CD4-positive, alpha-beta T cell treated with Interleukin-10 for 1 hour (primary cell): ENCODE data around the gene HBE1.

Source experiments
- DNase-seq: peaks from one replicate; pipeline ENCODE4 v3.0.0-alpha.2; 2020

Gene HBE1

DNA sequence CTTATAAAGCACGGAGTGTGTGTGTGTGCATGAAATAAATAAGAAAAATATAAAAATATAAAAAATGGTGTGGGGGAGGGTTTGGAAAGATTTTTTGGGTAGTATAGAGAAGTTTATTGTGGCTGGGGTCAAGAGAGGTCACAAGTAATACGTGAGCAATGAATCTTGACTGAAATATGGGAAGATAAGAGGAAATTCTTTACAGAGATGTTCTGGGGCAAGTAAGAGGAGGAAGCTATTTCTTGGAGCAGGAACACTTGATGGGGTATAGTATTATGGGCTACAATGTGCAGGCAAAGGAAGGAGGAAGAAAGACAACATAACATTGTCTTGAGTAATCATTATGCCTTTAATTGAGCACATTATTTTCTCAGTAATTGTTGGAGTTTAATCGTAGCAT is 37.6 kb downstream of the HBE1 start:
- DNase-seq, result no peak

DNA sequence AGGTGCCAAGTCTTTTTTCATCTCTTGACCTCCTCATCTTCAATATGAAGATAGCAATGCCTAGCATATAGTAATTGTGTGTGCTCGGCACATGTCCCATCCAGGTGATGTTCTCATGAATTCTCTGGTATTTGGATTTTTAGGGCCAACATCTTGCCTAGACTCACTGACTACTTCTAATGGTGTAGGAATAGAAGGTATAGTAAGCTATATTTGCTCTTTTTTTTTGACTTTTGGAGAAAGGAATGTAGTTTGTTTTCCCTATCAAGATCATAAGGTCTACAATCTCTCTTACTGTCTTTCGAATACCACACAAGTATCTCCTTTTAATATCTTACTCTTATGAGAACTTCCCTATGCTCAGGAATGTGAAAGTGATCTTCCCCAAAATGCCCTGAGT is 38.6 kb downstream of the HBE1 start:
- DNase-seq, result no peak

DNA sequence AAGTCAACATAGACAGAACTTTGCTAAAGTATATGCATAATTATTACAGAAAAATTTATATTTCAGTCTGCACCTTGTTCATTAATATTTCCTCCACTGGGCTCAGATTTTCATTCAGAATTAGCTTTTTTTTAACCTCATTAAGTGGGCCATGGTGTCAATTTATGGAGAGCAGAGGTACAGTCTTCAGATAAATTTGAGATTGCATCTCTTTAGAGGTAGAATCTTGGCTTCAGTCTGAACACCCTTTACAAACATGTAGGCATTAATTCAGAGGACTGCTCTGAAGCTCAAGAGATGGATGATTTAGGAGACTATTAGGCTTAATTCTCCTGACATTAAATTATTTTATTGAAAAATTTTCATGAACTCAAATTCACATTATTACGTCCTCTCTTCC is 39.5 kb downstream of the HBE1 start:
- DNase-seq, result no peak

DNA sequence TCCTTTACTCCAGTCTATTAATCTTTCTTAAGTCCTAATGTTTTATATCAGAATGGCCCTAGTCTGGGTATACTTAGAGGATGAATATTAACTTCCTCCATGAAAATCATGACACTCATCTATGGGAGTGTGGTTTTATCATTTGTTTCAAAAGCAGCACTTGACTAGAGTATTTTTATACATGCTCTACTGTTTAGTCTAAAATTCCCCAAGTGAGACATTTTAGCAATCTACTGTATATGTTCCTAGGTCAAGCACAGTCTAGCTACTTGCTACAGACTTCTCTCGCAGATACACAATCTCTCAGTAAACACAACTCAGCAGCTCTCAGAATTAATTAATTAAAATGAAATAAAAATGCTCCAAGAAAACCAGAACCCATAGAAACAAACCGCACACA is 39.9 kb downstream of the HBE1 start:
- DNase-seq, result no peak

DNA sequence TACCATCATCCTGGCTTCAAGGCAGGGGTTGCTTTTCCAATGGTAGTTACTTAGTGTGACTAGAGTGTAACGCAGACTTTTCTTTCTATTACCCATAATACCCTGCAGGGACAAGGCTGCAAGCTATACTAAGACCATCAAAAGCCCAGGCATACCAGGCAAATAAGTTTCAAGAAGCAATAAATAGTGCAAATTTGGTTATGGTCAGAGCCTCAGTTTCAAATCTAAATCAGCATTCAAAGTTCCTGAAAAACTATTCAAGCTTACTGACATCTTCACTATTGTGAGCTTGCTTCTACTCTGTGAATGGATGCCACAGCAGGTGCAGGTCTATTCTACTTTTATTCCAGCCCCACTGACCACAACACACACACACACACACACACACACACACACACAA is 40.4 kb downstream of the HBE1 start:
- DNase-seq, result no peak

GRCh38 chr11:5228124-5228523 is 41.6 kb downstream of the HBE1 start:
- no peak for DNase-seq

- DNase-seq, result no peak
These were observed 42.1 kb downstream of the HBE1 start for GRCh38 chr11:5227681-5228080.

DNA sequence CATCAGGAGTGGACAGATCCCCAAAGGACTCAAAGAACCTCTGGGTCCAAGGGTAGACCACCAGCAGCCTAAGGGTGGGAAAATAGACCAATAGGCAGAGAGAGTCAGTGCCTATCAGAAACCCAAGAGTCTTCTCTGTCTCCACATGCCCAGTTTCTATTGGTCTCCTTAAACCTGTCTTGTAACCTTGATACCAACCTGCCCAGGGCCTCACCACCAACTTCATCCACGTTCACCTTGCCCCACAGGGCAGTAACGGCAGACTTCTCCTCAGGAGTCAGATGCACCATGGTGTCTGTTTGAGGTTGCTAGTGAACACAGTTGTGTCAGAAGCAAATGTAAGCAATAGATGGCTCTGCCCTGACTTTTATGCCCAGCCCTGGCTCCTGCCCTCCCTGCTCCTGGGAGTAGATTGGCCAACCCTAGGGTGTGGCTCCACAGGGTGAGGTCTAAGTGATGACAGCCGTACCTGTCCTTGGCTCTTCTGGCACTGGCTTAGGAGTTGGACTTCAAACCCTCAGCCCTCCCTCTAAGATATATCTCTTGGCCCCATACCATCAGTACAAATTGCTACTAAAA is 42.9 kb downstream of the HBE1 start, which contains the start of gene HBB:
Gene HBB (minus strand): TSS at position 340 of the 579 bp plus-strand sequence. CDS start 50 bp downstream, at position 290.
- no peak for DNase-seq

- DNase-seq, result no peak
These were observed 44.3 kb downstream of the HBE1 start for GRCh38 chr11:5225480-5225871.

DNA sequence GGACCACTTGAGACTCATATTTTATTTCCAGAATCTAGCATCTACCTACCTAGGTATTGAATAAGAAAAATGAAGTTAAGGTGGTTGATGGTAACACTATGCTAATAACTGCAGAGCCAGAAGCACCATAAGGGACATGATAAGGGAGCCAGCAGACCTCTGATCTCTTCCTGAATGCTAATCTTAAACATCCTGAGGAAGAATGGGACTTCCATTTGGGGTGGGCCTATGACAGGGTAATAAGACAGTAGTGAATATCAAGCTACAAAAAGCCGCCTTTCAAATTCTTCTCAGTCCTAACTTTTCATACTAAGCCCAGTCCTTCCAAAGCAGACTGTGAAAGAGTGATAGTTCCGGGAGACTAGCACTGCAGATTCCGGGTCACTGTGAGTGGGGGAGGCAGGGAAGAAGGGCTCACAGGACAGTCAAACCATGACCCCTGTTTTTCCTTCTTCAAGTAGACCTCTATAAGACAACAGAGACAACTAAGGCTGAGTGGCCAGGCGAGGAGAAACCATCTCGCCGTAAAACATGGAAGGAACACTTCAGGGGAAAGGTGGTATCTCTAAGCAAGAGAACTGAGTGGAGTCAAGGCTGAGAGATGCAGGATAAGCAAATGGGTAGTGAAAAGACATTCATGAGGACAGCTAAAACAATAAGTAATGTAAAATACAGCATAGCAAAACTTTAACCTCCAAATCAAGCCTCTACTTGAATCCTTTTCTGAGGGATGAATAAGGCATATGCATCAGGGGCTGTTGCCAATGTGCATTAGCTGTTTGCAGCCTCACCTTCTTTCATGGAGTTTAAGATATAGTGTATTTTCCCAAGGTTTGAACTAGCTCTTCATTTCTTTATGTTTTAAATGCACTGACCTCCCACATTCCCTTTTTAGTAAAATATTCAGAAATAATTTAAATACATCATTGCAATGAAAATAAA is 44.9 kb downstream of the HBE1 start:
- DNase-seq, result no peak

- DNase-seq, result no peak
These were observed 46.1 kb downstream of the HBE1 start for GRCh38 chr11:5223686-5224085.

DNA sequence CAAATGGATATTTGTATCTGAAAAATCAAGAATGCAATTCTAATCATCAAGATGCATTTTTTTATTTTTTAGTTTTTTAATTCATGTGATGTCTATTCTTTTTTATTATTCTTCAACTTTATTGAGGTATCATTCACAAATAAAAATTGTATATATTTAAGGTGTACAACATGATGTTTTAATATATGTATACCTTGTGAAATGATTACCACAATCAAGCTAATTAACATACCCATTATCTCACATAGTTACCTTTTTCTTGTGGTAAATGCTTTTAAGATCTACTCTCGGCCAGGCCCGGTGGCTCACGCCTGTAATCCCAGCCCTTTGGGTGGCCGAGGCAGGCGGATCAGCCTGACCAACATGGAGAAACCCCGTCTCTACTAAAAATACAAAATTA is 46.6 kb downstream of the HBE1 start:
- DNase-seq, result no peak
